ENCODE data around the gene FSTL4. TPM values are rescaled to one million over a fixed set of nuclear protein-coding genes. Genes with fewer than 3 reads are reported as not detected.

The FSTL4 gene
- total RNA-seq, 2 donors from 2014 or later: not detected

DNA sequence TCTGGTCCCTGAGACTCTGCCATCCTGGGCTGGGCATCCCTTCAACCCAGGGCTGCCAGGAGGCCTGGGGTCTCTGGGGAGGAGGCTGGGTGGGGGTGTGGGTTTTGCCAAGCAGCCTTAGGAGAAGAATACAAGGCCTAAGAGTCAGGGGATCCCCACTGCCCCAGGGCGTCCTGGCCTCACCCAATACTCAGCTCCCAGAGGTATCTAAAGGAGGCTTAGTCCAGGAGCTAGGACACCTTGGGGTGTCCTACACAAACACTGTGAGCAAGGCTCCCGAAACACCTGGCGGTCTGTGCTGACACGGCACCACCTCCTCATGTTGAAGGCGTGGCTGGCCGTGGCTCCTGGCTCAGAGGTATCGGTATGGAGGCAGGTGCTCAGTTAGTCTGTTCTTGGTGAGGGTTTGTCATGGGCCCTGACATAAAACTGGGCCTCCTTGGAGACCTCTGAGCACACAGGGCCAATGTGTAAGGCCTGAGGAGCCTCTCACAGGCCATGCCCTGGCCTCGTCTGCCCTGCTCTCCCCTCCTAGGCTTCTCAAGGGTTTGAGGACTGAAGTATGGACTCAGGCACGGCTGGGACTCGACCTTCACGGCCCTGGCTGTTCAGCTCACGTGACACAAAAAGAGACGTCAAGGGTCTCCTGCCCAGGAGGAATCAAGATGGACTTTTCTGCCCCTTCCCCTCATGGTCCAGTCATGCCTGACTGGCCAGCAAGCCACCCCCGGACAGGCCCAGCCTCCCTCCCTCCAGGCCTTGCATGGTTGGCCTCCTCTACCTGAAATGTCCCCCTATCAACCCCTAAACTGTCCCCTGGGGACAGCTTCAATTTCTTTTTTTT lies 277.3 kb downstream of the FSTL4 start:
- Histone ChIP-seq H3K9me3 (no peaks in the 10 kb centered on the region), H3K27ac (no peak overlapping the region), H3K4me3 (no peak overlapping the region), H3K27me3 (no peaks in the 10 kb centered on the region), H3K36me3 (no peaks in the 10 kb centered on the region), H3K4me1 (no peaks in the 10 kb centered on the region)
- TF ChIP-seq, protein P1, sequence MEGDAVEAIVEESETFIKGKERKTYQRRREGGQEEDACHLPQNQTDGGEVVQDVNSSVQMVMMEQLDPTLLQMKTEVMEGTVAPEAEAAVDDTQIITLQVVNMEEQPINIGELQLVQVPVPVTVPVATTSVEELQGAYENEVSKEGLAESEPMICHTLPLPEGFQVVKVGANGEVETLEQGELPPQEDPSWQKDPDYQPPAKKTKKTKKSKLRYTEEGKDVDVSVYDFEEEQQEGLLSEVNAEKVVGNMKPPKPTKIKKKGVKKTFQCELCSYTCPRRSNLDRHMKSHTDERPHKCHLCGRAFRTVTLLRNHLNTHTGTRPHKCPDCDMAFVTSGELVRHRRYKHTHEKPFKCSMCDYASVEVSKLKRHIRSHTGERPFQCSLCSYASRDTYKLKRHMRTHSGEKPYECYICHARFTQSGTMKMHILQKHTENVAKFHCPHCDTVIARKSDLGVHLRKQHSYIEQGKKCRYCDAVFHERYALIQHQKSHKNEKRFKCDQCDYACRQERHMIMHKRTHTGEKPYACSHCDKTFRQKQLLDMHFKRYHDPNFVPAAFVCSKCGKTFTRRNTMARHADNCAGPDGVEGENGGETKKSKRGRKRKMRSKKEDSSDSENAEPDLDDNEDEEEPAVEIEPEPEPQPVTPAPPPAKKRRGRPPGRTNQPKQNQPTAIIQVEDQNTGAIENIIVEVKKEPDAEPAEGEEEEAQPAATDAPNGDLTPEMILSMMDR (IDR thresholded peaks at IDR 0.05): no peak
- no peak for DNase-seq (ENCODE audit: low spot score)

DNA sequence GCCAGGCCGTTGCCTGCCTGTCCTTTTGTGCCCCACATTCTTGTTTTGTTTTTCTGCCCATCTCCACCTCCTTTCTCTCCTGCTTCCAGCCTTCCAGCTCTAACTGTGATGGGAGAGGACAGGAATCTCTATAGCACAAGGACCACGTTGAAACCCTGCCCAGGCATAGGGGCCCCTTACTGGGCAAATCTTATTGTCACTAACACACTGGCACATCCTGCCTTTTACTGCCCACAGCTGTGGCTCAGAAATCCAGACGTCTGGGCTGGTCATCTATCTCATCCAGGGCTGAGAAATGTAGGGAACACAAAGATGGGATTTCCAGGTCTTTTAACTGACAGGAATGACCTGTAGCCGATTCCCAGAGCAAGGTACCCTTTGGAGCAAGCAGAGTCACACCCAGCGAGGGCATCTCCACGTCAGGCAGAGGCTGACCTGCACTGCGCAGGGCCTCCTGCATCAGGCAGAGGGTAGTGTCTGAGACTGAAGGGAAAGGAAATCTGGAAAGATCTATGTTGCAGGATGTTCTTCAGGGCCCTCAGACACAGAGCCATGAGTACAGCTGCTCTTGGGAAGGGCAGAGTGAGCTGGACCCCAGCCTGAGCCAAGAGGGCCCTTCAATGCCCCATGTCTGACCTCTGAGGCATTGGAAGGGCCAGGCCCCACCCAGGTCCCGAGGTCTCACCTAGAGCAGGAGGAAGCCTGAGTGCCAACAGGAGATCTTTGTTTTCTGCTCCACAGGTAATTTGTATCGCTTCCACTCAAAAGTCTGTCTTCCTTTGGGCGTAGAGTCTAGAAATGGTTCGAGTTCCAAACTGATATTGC lies 278.8 kb downstream of the FSTL4 start:
- TF ChIP-seq, protein P1 (IDR thresholded peaks at IDR 0.05): no peak
- Histone ChIP-seq H3K9me3 (no peaks in the 10 kb centered on the region), H3K4me1 (no peaks in the 10 kb centered on the region), H3K27me3 (no peaks in the 10 kb centered on the region), H3K27ac (no peak overlapping the region), H3K4me3 (no peak overlapping the region), H3K36me3 (no peaks in the 10 kb centered on the region)
- DNase-seq (ENCODE audit: low spot score): no peak

DNA sequence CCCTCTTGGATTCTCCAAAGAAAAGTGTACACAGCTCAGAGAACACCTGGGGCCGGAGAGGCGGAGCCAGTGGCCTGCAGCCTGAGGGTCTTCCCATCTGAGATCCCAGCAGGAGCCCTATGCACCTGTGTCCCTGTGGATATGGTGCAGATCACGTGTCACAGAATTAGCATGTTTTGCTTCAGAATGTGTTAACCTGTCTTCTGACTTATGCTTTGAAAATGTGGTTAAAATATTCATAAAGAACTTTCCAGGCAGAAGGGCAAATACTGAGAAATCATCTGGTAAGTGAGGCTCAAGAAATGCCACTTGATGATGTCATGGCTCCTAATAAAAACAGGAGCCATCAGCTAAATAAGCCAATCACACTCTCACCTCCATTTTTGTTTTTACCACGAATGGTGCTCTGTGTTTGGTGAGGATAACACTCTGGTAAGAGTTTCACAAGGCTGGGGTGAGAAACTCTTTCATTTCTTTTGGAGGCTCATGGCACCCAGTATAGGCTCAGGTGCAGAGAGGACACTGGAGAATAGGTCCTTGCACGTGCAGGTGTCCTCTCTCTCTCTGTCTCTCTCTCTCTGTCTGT lies 279.8 kb downstream of the FSTL4 start:
- TF ChIP-seq, protein P1 (IDR thresholded peaks at IDR 0.05): no peak
- no peak for DNase-seq (ENCODE audit: low spot score)
- Histone ChIP-seq H3K27me3 (no peaks in the 10 kb centered on the region), H3K4me3 (no peak overlapping the region), H3K9me3 (no peaks in the 10 kb centered on the region), H3K4me1 (no peaks in the 10 kb centered on the region), H3K36me3 (no peaks in the 10 kb centered on the region), H3K27ac (no peak overlapping the region)

DNA sequence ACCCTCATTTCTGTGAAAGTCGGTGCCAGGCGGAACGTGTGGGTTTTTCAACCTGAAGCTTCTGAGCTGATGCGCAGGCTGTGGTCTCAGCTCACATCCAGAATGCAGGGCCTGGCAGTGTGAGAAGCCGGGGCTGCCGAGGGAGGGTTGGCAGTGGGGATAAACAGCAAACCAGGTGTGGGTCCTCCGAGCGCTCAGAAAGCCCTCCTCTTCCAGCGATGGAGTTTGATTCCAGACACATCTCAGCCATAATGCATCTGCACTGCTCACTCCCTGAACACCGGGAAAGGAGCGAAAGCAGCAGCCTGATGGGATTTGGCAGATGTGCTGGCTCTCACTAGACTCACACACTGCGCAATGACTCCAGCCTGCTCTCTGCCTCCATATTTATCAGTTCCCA lies 280.4 kb downstream of the FSTL4 start:
- no peaks in the 10 kb centered on the region for H3K36me3 ChIP-seq
- TF ChIP-seq, protein P1 (IDR thresholded peaks at IDR 0.05): no peak
- no peaks in the 10 kb centered on the region for H3K4me1 ChIP-seq
- H3K27me3 ChIP-seq: no peaks in the 10 kb centered on the region
- DNase-seq (ENCODE audit: low spot score): no peak
- no peak overlapping the region for H3K27ac ChIP-seq
- H3K9me3 ChIP-seq: no peaks in the 10 kb centered on the region
- H3K4me3 ChIP-seq: no peak overlapping the region

DNA sequence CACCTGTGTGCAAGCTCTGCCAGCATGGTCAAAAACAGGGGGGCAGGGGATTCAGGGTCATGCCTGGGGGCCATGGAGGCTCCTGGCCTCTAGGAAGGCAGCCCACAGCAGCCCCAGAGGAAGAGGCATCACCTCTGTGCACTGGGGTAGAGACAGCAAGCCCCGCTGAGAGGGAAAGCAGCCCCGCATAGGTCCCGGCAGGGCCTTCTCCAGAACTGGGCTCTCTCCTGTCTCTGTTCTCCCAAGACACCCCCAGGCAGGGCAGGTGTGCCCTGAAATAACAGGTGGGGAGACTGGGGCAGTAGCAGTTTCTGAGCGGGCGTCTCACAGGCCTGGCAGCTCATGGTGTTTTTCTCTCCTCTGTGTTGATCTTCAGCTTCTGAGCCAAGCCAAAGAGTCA lies 281.4 kb downstream of the FSTL4 start:
- H3K9me3 ChIP-seq: no peaks in the 10 kb centered on the region
- H3K4me1 ChIP-seq: no peaks in the 10 kb centered on the region
- H3K27me3 ChIP-seq: no peaks in the 10 kb centered on the region
- no peak overlapping the region for H3K27ac ChIP-seq
- no peak overlapping the region for H3K4me3 ChIP-seq
- DNase-seq (ENCODE audit: low spot score): no peak
- H3K36me3 ChIP-seq: no peaks in the 10 kb centered on the region
- TF ChIP-seq, protein P1 (IDR thresholded peaks at IDR 0.05): no peak
